Esophagus mucosa (tissue), 1 donor: Measurements from ENCODE around the gene KIRREL3. TPM values are rescaled to one million over a fixed set of nuclear protein-coding genes. Genes with fewer than 3 reads are reported as not detected.

Experiments used
- ATAC-seq: fragments of 200-7000 bp; cut with Tn5 transposase; one replicate; pipeline ENCODE4 v1.9.1; 2020
- total RNA-seq: library from RNA; stranded (reverse); gene quantifications from one replicate; pipeline ENCODE4 v1.2.4, GENCODE V29; 2023
- donor health status: DM: yes; HTN: yes; CAD: no.

KIRREL3 gene
- total RNA-seq, 1 donor from 2014 or later = 0.36 TPM

GRCh38 chr11:126592496-126593410 is 407.8 kb downstream of the KIRREL3 start:
- ATAC-seq = peak; percentile 59

- peak; percentile 94 for ATAC-seq
Observed at GRCh38 chr11:126591966-126592489, 408.5 kb downstream of the KIRREL3 start.

- ATAC-seq = no peak
Observed at GRCh38 chr11:126589492-126589803, 411.1 kb downstream of the KIRREL3 start.

GRCh38 chr11:126588630-126589491 is 411.7 kb downstream of the KIRREL3 start:
- no peak for ATAC-seq

GRCh38 chr11:126587541-126587940 is 413.0 kb downstream of the KIRREL3 start:
- no peak for ATAC-seq

- peak; percentile 87 for ATAC-seq
Observed at GRCh38 chr11:126585774-126586491, 414.6 kb downstream of the KIRREL3 start.

GRCh38 chr11:126585388-126585773 is 415.2 kb downstream of the KIRREL3 start:
- no peak for ATAC-seq

GRCh38 chr11:126583594-126584427 is 416.8 kb downstream of the KIRREL3 start:
- ATAC-seq = no peak

GRCh38 chr11:126583101-126583500 is 417.5 kb downstream of the KIRREL3 start:
- ATAC-seq = no peak

- ATAC-seq = no peak
Observed at GRCh38 chr11:126581871-126582648, 418.5 kb downstream of the KIRREL3 start.

- peak; percentile 77 for ATAC-seq
Observed at GRCh38 chr11:126578426-126578825, 422.1 kb downstream of the KIRREL3 start.

- no peak for ATAC-seq
Observed at GRCh38 chr11:126578021-126578420, 422.5 kb downstream of the KIRREL3 start.

- no peak for ATAC-seq
Observed at GRCh38 chr11:126575849-126576248, 424.7 kb downstream of the KIRREL3 start.

GRCh38 chr11:126573325-126573978 is 427.1 kb downstream of the KIRREL3 start:
- ATAC-seq = no peak

- no peak for ATAC-seq
Observed at GRCh38 chr11:126570489-126570888, 430.1 kb downstream of the KIRREL3 start.

GRCh38 chr11:126567419-126567818 is 433.2 kb downstream of the KIRREL3 start:
- ATAC-seq = no peak

GRCh38 chr11:126564566-126564965 is 436.0 kb downstream of the KIRREL3 start:
- no peak for ATAC-seq

GRCh38 chr11:126561327-126561893 is 439.2 kb downstream of the KIRREL3 start:
- ATAC-seq = no peak

GRCh38 chr11:126560221-126560620 is 440.3 kb downstream of the KIRREL3 start:
- ATAC-seq = no peak
